K562 treated with DMSO at 1 percent for 24 hours (cell line): Measurements from ENCODE around the gene NOL4. TPM values are rescaled to one million over a fixed set of nuclear protein-coding genes. Genes with fewer than 3 reads are reported as not detected.

Experiments used
- total RNA-seq: library from RNA; unstranded; fragments of 300-600 nt; gene quantifications from 2 replicates; pipeline ENCODE4 v1.2.3, GENCODE V29; 2022; ENCODE audit warnings: low read depth; ENCODE audit not compliant: insufficient read depth

Gene NOL4, protein sequence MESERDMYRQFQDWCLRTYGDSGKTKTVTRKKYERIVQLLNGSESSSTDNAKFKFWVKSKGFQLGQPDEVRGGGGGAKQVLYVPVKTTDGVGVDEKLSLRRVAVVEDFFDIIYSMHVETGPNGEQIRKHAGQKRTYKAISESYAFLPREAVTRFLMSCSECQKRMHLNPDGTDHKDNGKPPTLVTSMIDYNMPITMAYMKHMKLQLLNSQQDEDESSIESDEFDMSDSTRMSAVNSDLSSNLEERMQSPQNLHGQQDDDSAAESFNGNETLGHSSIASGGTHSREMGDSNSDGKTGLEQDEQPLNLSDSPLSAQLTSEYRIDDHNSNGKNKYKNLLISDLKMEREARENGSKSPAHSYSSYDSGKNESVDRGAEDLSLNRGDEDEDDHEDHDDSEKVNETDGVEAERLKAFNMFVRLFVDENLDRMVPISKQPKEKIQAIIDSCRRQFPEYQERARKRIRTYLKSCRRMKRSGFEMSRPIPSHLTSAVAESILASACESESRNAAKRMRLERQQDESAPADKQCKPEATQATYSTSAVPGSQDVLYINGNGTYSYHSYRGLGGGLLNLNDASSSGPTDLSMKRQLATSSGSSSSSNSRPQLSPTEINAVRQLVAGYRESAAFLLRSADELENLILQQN
- not detected in 2 replicates for total RNA-seq

DNA sequence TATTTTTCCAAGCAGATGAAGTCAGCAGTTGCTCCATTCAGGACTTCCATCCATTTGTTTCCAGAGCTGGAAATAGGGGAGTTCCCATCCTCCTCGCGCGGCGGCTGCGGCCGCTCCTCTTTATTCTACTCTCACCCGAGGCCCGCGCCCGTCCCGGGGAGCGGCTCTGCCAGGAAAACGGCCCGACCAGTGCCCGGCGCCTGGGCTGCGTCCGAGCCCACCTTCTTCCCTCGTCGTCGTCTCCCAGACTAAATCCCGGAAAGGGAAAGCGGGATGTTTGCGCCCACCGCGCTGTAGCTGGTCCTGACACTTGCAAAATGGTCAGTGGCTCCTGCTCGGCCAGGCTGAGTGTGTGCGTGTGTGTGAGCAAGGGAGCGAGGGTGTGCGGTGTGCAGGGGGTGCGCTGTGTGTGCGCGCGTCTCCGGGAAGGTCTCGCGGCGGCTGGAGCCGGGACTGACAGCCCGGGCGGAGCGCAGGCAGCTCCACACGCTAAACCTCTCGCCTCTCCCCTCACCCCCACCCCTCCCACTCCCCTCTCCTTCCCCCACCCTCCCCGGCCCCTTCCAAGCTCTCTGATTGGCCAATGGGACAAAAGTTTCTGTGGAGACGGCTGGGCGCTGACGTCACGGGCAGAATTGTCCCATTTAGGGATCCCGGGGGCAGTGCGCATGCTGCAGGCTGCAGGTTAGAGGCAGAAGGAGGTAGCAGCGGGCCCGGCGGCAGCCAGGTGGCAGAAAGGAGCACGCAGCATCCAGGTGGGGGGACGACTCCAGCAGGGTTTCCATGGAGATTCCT is at the start of gene NOL4:
TSS of gene NOL4 (minus strand) at position 491 of the 795 bp plus-strand sequence. CDS start 1,660 bp downstream, outside the sequence.

